Upper lobe of left lung (tissue), 6 donors: ENCODE results near the gene POR. TPM values are rescaled to one million over a fixed set of nuclear protein-coding genes. Genes with fewer than 3 reads are reported as not detected.

Experiments used
- ATAC-seq, 2 donors: fragments of 200-7000 bp; cut with Tn5 transposase; one replicate each; pipeline ENCODE4 v1.9.1; 2022; ENCODE audit warnings: mild to moderate bottlenecking in 2 of 2, moderate library complexity in 2 of 2; ENCODE audit not compliant: low FRiP score in 2 of 2
- DNase-seq, 2 donors: peaks; one replicate each; pipeline ENCODE4 v3.0.0-alpha.2; 2019 to 2020
- H3K27ac ChIP-seq, 4 donors: fragments of 200-600 bp; sonication (generic); one replicate each; pipeline ENCODE4 v1.5.1; 2016 to 2019
- H3K27me3 ChIP-seq, 4 donors: fragments of 200-600 bp; sonication (generic); one replicate each; pipeline ENCODE4 v1.5.1; 2017 to 2019
- H3K36me3 ChIP-seq, 4 donors: fragments of 200-600 bp; sonication (generic); one replicate each; pipeline ENCODE4 v1.5.1; 2016 to 2019
- H3K4me1 ChIP-seq, 4 donors: fragments of 200-600 bp; sonication (generic); one replicate each; pipeline ENCODE4 v1.5.1; 2018 to 2019
- H3K4me3 ChIP-seq, 4 donors: fragments of 200-600 bp; sonication (generic); one replicate each; pipeline ENCODE4 v1.5.1; 2017 to 2019; ENCODE audit warnings: mild to moderate bottlenecking in 2 of 4, moderate library complexity in 1 of 4
- H3K9me3 ChIP-seq, 4 donors: fragments of 200-600 bp; sonication (generic); one replicate each; pipeline ENCODE4 v1.5.1; 2018 to 2019
- CTCF ChIP-seq, 6 experiments: fragments of 450-650 bp in 4 of 6; fragments of 200-600 bp in 2 of 6; sonication (generic) in 2 of 6; IDR thresholded peaks; one replicate each; pipeline ENCODE4 v1.5.1; 2016 to 2019; ENCODE audit warnings: antibody characterized with exemption in 6 of 6
- EP300 ChIP-seq, 4 donors: sonication (generic); formaldehyde crosslinking; IDR thresholded peaks; one replicate each; pipeline ENCODE4 v1.5.1; 2017; ENCODE audit warnings: antibody characterized with exemption in 4 of 4, control low read depth in 2 of 4
- POLR2A ChIP-seq, 4 donors: fragments of 450-650 bp; IDR thresholded peaks; one replicate each; pipeline ENCODE4 v1.5.1; 2016 to 2017; ENCODE audit warnings: antibody characterized with exemption in 4 of 4, mild to moderate bottlenecking in 2 of 4
- POLR2AphosphoS5 ChIP-seq, 2 donors: sonication (generic); formaldehyde crosslinking; IDR thresholded peaks; one replicate each; pipeline ENCODE4 v1.5.1; 2017; ENCODE audit warnings: antibody characterized with exemption in 2 of 2
- WGBS, 2 donors: methylation state at CpG; one replicate each; pipeline ENCODE4 v1.1.5; 2017 to 2018; 5-methylcytosine and 5-hydroxymethylcytosine counted together
- total RNA-seq, 6 donors: library from RNA; depleted of rRNA in 4 of 6; stranded (reverse); fragments of >200 nt in 4 of 6; gene quantifications; one replicate each; pipeline versions ENCODE4 v1.1.0 to v1.2.1, GENCODE V29; 2016 to 2021
- donor health status: DM: no; HTN: no; CAD: no; lungs with moderate emphysema.
- donor health status: DM: no; HTN: yes; CAD: no; lungs with severe emphysema.

Gene POR
- total RNA-seq, 6 donors from 2014 or later: 107 to 257 (median 194) TPM

- 72 to 80% methylated on average over 8 of the region's 8 CpGs for WGBS, 2 donors
- Histone ChIP-seq H3K27me3 (no peaks in the 10 kb centered on the region), H3K36me3 (peaks cover 0 to 8% (median 0%) of the 10 kb centered on the region in 4 donors), H3K9me3 (no peaks in the 10 kb centered on the region), H3K27ac (peak overlapping the region; percentile 79 to 89 (median 83)), H3K4me3 (no peak overlapping the region), H3K4me1 (peaks cover 40 to 65% (median 56%) of the 10 kb centered on the region in 4 donors)
- peak in 1 of 2 donors; percentile 64 for DNase-seq
- ATAC-seq: peak in 1 of 2 donors; percentile 79
- TF ChIP-seq POLR2AphosphoS5 (IDR thresholded peaks at IDR 0.05): no peak
- no peak for TF ChIP-seq CTCF (IDR thresholded peaks at IDR 0.05)
- TF ChIP-seq EP300 (IDR thresholded peaks at IDR 0.05): no peak
- no peak for TF ChIP-seq POLR2A (IDR thresholded peaks at IDR 0.05)
These were observed 31.4 kb downstream of the POR start for GRCh38 chr7:75946207-75946855.

- no peaks in the 10 kb centered on the region for H3K27me3 ChIP-seq
- H3K9me3 ChIP-seq: no peaks in the 10 kb centered on the region
- ATAC-seq (peak in 1 of 2 donors; percentile 56), DNase-seq (peak in 1 of 2 donors; percentile 55)
- WGBS, 2 donors: 29 to 54% methylated on average over 6 to 9 of the region's 9 CpGs
- H3K36me3 ChIP-seq: peaks cover 0 to 8% (median 0%) of the 10 kb centered on the region in 4 donors
- TF ChIP-seq CTCF (IDR thresholded peaks at IDR 0.05): no peak
- peak in 1 of 4 donors; percentile 23 for TF ChIP-seq POLR2A (IDR thresholded peaks at IDR 0.05)
- H3K4me1 ChIP-seq: peaks cover 44 to 70% (median 60%) of the 10 kb centered on the region in 4 donors
- H3K27ac ChIP-seq: peak overlapping the region; percentile 44 to 88 (median 75)
- no peak overlapping the region for H3K4me3 ChIP-seq
These were observed 33.2 kb downstream of the POR start for GRCh38 chr7:75948179-75948578.

- Histone ChIP-seq H3K27ac (peak overlapping the region; percentile 58 to 88 (median 80)), H3K4me3 (no peak overlapping the region), H3K27me3 (no peaks in the 10 kb centered on the region), H3K36me3 (peaks cover under 1 to 22% (median 7%) of the 10 kb centered on the region in 4 donors), H3K4me1 (peaks cover 38 to 63% (median 53%) of the 10 kb centered on the region in 4 donors), H3K9me3 (no peaks in the 10 kb centered on the region)
- TF ChIP-seq POLR2AphosphoS5 (IDR thresholded peaks at IDR 0.05): peak in 1 of 2 donors; percentile 49
- TF ChIP-seq POLR2A (IDR thresholded peaks at IDR 0.05): peak in 1 of 4 donors; percentile 20
- no peak for TF ChIP-seq CTCF (IDR thresholded peaks at IDR 0.05)
- no peak for TF ChIP-seq EP300 (IDR thresholded peaks at IDR 0.05)
- DNase-seq (peak in 1 of 2 donors; percentile 61), ATAC-seq (no peak)
- WGBS, 2 donors: 64 to 69% methylated on average over 15 of the region's 15 CpGs
These were observed 35.2 kb downstream of the POR start for GRCh38 chr7:75950111-75950681.

- DNase-seq: peak in 1 of 2 donors; percentile 80
- TF ChIP-seq POLR2AphosphoS5 (IDR thresholded peaks at IDR 0.05) (peak; percentile 84 to 92), POLR2A (IDR thresholded peaks at IDR 0.05) (peak in 1 of 4 donors; percentile 21), EP300 (IDR thresholded peaks at IDR 0.05) (peak in 1 of 4 donors; percentile 84), CTCF (IDR thresholded peaks at IDR 0.05) (no peak)
- Histone ChIP-seq H3K27ac (peak overlapping the region; percentile 58 to 88 (median 80)), H3K4me3 (no peak overlapping the region), H3K9me3 (no peaks in the 10 kb centered on the region), H3K36me3 (peaks cover 7 to 35% (median 17%) of the 10 kb centered on the region in 4 donors), H3K4me1 (peaks cover 38 to 62% (median 50%) of the 10 kb centered on the region in 4 donors), H3K27me3 (no peaks in the 10 kb centered on the region)
- 57 to 65% methylated on average over 4 to 5 of the region's 5 CpGs for WGBS, 2 donors
- peak; percentile 78 to 81 for ATAC-seq
These were observed 36.6 kb downstream of the POR start for GRCh38 chr7:75951506-75951905.
